Fibroblast of villous mesenchyme (primary cell): ENCODE measurements around the gene SH3BP1. TPM values are rescaled to one million over a fixed set of nuclear protein-coding genes. Genes with fewer than 3 reads are reported as not detected.
A peak's percentile ranks its signal among the peaks of the same experiment; 100 is the strongest.
"Not testable (repeated sequence)": the region's sequence is repeated elsewhere in the genome, so short reads cannot be mapped to it uniquely, and the experiment has no call there.

ENCODE experiments used
- DNase-seq: peaks from one replicate; pipeline ENCODE4 v3.0.0-alpha.2; 2010; ENCODE audit warnings: low read depth
- H3K4me3 ChIP-seq: 2 replicates; pipeline ENCODE4 v1.5.1; 2011; ENCODE audit warnings: low read depth, mild to moderate bottlenecking, low read length
- CTCF ChIP-seq: IDR thresholded peaks from 2 replicates; pipeline ENCODE4 v1.5.1; 2012; ENCODE audit warnings: low read depth, mild to moderate bottlenecking, low read length; ENCODE audit not compliant: insufficient read depth
- total RNA-seq: library from RNA; depleted of rRNA; stranded (reverse); fragments of >200 nt; gene quantifications from 2 replicates; pipeline ENCODE4 v1.2.3, GENCODE V29; 2012

The SH3BP1 gene
- total RNA-seq, 1 donor: 11.2 TPM

GRCh38 chr22:37604074-37604473, 35.4 kb upstream of the SH3BP1 start:
- H3K4me3 ChIP-seq: no peak overlapping the region
- no peak for TF ChIP-seq CTCF
- DNase-seq: no peak

GRCh38 chr22:37604875-37605274, 34.6 kb upstream of the SH3BP1 start:
- no peak overlapping the region for H3K4me3 ChIP-seq
- no peak for TF ChIP-seq CTCF
- no peak for DNase-seq

- peak overlapping the region; percentile 12 for H3K4me3 ChIP-seq
- TF ChIP-seq CTCF: peak; percentile 98
- peak; percentile 63 for DNase-seq
These were observed 32.2 kb upstream of the SH3BP1 start for GRCh38 chr22:37607010-37607934.

GRCh38 chr22:37607935-37608476, 31.5 kb upstream of the SH3BP1 start:
- peak overlapping the region; percentile 82 for H3K4me3 ChIP-seq
- no peak for DNase-seq
- TF ChIP-seq CTCF: no peak

GRCh38 chr22:37608477-37609239, 30.8 kb upstream of the SH3BP1 start, which contains the start of gene GGA1:
Gene GGA1, plus strand, starts transcription at chr22:37608834. Its CDS starts 27 bp downstream, at chr22:37608861.
- no peak for TF ChIP-seq CTCF
- peak; percentile 98 for DNase-seq
- peak within 1 kb of the TSS; percentile 82 for H3K4me3 ChIP-seq

GRCh38 chr22:37609240-37610152, 30.0 kb upstream of the SH3BP1 start:
- peak; percentile 22 for DNase-seq
- H3K4me3 ChIP-seq: peak overlapping the region; percentile 82
- TF ChIP-seq CTCF: no peak

- H3K4me3 ChIP-seq: peak overlapping the region; percentile 82
These were observed 29.4 kb upstream of the SH3BP1 start for GRCh38 chr22:37610153-37610475.

More at GRCh38 chr22:37610153-37610475, 29.4 kb upstream of the SH3BP1 start:
- DNase-seq: not testable (repeated sequence)
